GM12874 (cell line): ENCODE measurements around the gene SLC25A29.

Experiments used
- TF ChIP-seq, protein P1 (sequence below): IDR thresholded peaks from 2 replicates; pipeline ENCODE4 v1.5.1; 2011; ENCODE audit warnings: low read depth, mild to moderate bottlenecking, control low read depth, low read length, moderate library complexity; ENCODE audit not compliant: insufficient read depth

SLC25A29 gene

DNA sequence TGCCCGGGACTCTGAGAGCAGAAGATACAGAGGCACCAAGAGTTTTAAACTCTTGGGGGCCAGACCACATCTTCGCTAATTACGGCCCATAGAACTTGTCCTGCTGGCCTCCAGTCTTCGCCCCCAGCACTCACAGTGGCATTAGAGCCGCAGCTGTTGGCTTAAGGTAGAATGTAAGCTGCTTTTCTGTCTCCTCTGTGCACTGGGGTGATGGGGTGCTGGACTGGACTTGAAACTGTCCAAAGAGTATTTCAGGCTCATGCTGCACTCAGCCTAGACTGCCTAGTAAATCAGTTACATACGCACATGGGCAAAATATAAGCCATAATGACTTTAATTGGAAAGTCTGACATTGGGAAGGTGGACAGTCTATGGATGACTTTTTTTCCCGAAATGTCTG lies 38.3 kb downstream of the SLC25A29 start:
- TF ChIP-seq, protein P1, sequence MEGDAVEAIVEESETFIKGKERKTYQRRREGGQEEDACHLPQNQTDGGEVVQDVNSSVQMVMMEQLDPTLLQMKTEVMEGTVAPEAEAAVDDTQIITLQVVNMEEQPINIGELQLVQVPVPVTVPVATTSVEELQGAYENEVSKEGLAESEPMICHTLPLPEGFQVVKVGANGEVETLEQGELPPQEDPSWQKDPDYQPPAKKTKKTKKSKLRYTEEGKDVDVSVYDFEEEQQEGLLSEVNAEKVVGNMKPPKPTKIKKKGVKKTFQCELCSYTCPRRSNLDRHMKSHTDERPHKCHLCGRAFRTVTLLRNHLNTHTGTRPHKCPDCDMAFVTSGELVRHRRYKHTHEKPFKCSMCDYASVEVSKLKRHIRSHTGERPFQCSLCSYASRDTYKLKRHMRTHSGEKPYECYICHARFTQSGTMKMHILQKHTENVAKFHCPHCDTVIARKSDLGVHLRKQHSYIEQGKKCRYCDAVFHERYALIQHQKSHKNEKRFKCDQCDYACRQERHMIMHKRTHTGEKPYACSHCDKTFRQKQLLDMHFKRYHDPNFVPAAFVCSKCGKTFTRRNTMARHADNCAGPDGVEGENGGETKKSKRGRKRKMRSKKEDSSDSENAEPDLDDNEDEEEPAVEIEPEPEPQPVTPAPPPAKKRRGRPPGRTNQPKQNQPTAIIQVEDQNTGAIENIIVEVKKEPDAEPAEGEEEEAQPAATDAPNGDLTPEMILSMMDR = no peak

DNA sequence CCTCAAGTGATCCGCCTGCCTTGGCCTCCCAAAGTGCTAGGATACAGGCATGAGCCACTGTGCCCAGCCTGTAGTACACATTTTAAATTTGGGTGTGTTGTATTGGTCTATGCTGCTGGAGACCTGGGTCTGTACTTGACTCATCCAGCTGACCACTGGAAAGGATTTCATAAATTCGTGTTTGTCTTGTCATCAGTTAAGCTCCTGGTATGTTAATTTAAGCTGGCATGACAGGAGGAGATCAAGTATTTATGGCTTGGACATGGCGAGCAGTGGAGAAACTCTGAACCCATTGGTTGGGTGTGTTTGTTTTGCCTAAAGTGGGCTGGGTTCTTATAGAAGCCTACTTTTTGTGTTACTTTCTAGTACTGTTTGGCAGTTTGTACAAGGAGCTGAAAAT lies 43.1 kb downstream of the SLC25A29 start:
- TF ChIP-seq, protein P1 = no peak

DNA sequence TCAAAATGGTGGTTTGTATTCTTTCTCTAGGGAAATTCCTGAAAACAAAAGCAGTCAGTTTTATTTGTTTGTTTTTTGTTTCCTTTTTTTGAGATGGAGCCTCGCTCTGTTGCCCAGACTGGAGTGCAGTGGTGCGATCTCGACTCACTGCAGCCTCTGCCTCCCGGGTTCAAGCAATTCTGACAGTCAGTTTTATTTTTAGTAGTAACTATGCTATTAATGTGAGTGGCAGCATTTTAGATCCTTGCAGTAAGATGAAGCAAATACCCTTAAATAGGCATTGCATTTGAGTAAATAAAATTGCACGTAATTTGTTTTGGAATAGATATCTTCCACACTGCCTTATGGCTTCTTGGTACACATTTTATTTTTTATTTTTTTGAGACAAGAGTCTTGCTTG lies 43.7 kb downstream of the SLC25A29 start:
- TF ChIP-seq, protein P1 = no peak

DNA sequence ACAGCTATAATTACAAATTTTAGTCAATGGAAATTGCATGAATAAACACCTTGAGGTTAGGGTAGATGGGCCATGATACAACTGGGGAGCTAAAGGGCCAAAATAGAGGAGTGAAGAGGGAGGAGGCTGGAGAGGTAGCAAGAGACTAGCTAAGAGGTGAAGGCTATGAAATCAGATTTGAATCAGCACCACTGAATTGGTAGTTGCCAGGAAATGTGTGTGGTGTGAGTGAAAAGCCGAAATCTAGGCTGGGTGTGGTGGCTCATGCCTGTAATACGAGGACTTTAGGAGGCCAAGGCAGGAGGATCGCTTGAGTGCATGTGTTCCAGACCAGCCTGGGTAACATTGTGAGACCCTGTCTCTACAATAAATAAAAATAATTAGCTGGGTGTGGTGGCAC lies 44.6 kb downstream of the SLC25A29 start:
- TF ChIP-seq, protein P1 = no peak

DNA sequence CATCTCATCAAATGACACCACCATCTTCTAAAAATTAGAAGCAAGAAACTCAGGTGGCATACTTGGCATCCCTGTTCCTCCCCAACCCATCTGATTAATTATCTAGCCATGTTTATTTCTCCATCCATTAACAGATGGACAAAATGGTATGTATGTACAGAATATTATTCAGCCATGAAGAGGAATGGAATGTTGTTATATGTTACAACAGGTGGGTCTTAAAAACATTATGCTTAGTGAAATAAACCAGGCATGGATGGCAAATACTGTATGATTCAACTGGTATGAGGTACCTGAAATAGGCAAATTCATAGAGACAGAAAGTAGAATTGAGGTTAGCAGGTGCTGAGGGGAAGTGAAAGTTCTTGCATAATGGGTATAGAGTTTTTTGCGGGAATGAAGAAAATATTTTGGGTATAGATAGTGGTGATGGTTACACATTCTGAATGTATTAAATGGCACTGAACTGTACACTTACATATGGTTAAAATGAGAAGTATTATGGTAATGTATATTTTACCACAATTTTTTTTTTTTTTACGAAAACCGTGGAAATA lies 49.8 kb downstream of the SLC25A29 start:
- TF ChIP-seq, protein P1 = no peak

DNA sequence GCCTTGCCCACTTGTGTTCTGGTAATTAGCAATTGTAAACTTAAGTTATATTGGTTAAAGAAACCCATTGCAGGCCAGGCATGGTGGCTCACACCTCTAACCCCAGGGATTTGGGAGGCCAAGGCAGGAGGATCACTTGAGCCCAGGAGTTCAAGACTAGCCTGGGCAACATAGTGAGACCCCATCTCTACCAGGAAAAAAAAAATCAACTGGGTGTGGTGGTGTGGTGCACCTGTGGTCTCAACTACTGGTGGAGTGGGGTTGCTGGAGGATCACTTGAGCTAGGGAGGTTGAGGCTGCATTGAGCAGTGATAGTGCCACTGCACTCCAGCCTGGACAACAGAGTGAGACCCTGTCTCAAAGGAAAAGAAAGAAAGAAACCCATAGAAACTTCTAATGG lies 53.6 kb downstream of the SLC25A29 start:
- TF ChIP-seq, protein P1 = no peak

DNA sequence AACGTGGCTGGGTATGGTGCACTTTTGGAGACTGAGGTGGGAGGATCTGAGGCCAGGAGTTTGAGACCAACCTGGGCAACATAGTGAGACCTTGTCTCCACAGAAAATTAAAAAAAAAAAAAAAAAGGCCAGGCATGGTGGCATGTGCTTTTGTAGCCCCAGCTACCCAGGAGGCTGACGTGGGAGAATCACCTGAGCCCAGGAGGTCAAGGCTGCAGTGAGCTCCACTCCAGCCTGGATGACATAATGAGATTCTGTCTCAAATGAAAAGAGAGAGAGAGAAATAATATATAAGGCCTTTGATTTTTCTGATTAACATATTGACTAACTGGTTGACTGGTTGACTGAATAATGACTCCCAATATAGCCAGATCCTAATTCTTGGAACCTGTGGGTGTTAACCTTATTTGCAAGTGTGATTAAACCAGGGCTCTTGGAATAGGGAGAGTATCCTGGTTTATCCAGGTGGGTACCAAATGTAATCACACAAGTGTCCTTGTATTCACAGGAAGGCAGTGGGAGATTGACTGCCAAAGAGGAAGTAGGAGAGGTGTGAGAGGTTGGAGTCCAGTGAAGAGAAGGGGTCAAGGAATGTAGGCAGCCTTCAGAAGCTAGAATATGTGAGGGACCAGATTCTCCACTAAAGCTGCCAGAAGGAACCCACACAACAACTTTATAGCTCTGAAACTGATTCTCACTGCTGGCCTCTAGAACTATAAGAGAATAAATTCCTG lies 55.3 kb downstream of the SLC25A29 start:
- TF ChIP-seq, protein P1 = no peak
